NCI-H1092 treated with DMSO at 0.1 percent for 48 hours (cell line): Measurements from ENCODE around the gene CAMK1D.
A peak's percentile ranks its signal among the peaks of the same experiment; 100 is the strongest.

Source experiments
- DNase-seq: peaks from one replicate; lab custom pipeline; 2025; lab: John Stamatoyannopoulos, UW

The CAMK1D gene

DNA sequence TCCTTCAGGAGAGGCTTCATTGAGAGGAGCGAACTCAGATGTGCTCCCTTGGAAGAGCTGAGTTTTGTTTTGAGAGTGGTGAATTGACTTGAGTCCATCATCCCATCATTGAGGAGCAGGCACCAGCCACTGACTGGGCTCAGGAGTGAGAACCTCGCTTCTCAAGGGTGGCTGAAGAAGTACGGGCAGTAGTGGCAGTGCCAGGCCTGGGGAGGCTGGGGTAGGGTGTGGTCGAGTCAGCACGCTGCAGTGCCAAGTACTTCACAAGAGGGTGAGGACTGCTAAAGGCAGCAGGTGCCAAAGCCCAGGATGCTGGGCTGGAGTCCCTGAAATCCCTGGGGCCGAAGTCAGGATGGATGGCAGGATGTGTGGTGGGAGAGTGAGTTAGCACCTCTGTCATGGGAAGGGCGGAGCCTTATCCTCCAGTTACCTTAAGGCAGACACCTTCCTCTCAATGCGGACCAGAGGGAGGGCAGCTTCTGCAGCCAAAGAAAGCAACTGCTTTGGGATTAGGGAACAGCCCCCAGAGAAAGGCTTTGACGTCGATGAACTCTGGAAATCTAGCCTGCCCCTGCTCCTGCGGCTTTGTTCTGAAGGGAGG lies 210.3 kb downstream of the CAMK1D start:
- DNase-seq: no peak

DNA sequence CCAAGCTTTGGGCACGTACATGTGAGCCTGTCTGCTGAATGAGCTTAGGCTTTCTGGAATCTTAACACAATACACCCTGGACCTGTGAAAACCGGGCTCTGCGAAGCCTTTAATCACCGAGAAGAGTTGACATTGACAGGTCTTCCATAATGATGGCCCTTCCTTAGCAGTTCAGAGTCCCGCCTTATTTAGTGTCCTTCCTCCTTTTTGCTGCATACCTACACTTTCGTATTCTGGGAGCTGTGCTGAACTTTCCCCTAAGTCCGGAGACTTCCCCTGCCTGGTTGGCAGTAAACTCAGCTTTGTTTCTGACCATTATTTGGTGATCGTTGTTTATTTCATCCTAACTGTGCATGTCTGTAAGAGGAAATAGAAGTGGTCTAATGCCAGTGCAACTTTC lies 212.0 kb downstream of the CAMK1D start:
- no peak for DNase-seq

DNA sequence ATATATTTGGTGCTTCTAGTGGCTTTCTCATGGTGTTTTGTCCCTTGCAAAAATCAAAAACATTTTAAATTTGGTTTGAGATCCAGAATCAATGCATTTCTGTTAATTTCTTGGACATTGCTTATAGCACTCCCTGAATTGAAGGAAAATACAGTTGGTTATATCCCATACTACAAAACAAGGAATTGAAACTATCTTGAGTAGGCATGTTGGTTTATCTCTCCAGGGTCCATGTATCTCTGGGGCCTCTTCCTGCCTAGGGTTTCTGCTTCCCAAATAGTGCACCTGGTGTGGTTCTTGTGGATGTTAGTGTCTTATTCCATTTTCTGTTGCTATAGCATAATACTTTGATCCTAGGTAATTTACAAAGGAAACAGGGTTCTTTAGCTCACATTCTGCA lies 212.4 kb downstream of the CAMK1D start:
- DNase-seq: no peak

GRCh38 chr10:12563489-12563888 lies 214.1 kb downstream of the CAMK1D start:
- no peak for DNase-seq

- no peak for DNase-seq
Observed at GRCh38 chr10:12564173-12564572, 214.8 kb downstream of the CAMK1D start.

GRCh38 chr10:12566161-12567115 lies 217.1 kb downstream of the CAMK1D start:
- no peak for DNase-seq

GRCh38 chr10:12568391-12569009 lies 219.2 kb downstream of the CAMK1D start:
- no peak for DNase-seq

- DNase-seq: no peak
Observed at GRCh38 chr10:12572281-12572680, 222.9 kb downstream of the CAMK1D start.

- DNase-seq: no peak
Observed at GRCh38 chr10:12577610-12578009, 228.3 kb downstream of the CAMK1D start.

GRCh38 chr10:12579954-12580858 lies 230.9 kb downstream of the CAMK1D start:
- DNase-seq: no peak

GRCh38 chr10:12583891-12584595 lies 234.7 kb downstream of the CAMK1D start:
- DNase-seq: no peak

DNA sequence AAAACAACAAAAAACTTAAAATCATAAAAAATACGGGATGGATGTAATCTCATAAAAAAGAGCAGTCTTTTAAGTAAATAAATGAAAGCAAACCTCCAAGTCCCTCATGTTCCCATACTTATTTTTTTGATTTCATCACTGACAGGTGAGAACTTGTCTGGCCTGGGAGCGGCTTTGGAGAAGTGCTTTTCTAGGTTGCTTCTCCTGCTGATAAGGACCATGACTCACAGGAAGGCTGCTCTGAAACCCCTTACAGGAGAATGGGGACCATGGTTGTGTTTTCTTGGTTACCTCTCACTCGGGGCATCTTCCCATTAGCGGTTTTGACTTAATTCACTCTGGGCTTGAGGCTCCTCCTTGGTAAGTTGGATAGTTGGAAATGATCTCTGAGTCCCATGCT lies 237.4 kb downstream of the CAMK1D start:
- no peak for DNase-seq

- DNase-seq: peak; percentile 20
Observed at GRCh38 chr10:12587451-12587888, 238.1 kb downstream of the CAMK1D start.

DNA sequence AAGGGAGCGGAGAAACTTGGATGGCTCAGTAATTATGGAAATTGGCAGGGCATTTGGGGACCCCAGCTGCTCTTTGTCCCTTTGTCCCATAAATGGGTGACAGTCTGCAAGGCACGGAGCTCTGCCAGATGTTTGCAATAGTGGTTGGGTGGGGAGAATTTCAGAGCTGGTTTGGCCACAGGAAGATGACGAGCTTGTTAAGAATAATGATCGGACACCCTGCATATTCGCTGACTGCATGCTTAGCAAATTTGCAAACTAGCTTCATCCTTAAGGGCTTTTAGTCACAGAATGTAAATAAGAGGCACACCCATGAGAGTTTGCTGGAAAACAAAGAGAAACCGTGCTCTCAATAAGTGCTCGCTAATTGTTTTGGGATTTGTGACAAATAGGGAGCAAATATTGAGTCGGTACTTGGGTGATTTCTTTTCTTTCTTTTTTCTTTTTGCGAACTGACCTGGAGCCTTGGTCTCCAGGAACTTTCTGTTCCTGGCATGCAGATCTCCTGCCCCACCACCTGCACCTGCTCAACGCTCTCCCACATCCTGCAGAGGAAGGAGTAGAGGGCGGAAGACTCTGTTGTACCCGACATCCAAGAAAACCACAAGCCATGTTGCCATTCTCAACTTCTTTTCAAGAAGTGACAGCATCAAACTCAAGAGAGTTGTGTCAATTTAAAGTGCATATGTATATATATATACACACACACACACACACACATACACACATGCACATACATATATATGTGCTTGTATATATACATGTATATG lies 238.9 kb downstream of the CAMK1D start:
- no peak for DNase-seq

GRCh38 chr10:12589291-12589690 lies 239.9 kb downstream of the CAMK1D start:
- no peak for DNase-seq

DNA sequence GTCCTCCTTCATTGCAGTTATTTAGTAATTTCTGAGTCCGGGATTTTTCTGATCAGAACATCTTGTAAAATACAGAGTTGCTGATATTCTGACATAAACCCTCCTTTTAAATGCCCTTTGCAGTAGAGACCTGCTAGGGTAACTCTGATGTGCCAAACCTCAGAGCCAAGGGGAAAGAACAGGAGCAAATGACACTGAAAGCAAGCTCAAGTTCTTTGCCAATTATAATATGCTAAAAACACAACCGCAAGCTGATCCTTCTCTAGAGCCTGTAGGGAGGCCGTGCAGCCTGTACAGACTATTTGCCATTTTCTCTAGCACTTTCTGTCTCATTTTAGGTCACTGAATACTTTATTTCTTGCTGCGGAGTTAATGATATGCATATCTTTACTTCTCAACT lies 240.4 kb downstream of the CAMK1D start:
- DNase-seq: peak; percentile 23

- peak; percentile 42 for DNase-seq
Observed at GRCh38 chr10:12590675-12591659, 241.6 kb downstream of the CAMK1D start.

- no peak for DNase-seq
Observed at GRCh38 chr10:12592967-12593366, 243.6 kb downstream of the CAMK1D start.

- no peak for DNase-seq
Observed at GRCh38 chr10:12594448-12594944, 245.1 kb downstream of the CAMK1D start.
